SHP77 (cell line): Measurements from ENCODE around the gene CLIP2.
"Not testable (repeated sequence)": the region's sequence is repeated elsewhere in the genome, so short reads cannot be mapped to it uniquely, and the experiment has no call there.

Source experiments
- DNase-seq, 2 experiments: peaks; one replicate each; lab custom pipeline; 2025; lab: John Stamatoyannopoulos, UW

The CLIP2 gene

GRCh38 chr7:74332373-74333176 lies 43.4 kb downstream of the CLIP2 start:
- no peak for DNase-seq

- no peak for DNase-seq
These were observed 44.8 kb downstream of the CLIP2 start for GRCh38 chr7:74334030-74334429.

- DNase-seq, result no peak
These were observed 48.7 kb downstream of the CLIP2 start for GRCh38 chr7:74337926-74338325.

- DNase-seq, result no peak
These were observed 49.3 kb downstream of the CLIP2 start for GRCh38 chr7:74338366-74339108.

GRCh38 chr7:74339648-74340047 lies 50.4 kb downstream of the CLIP2 start:
- DNase-seq, result not testable (repeated sequence)

GRCh38 chr7:74343281-74344131 lies 54.3 kb downstream of the CLIP2 start:
- DNase-seq, result no peak

- DNase-seq, result no peak
These were observed 54.9 kb downstream of the CLIP2 start for GRCh38 chr7:74344132-74344496.

- DNase-seq, result no peak
These were observed 55.6 kb downstream of the CLIP2 start for GRCh38 chr7:74344786-74345185.

GRCh38 chr7:74345970-74346369 lies 56.8 kb downstream of the CLIP2 start:
- no peak for DNase-seq

GRCh38 chr7:74349621-74350020 lies 60.4 kb downstream of the CLIP2 start:
- DNase-seq, result no peak

GRCh38 chr7:74350751-74351150 lies 61.5 kb downstream of the CLIP2 start:
- DNase-seq, result no peak

- no peak for DNase-seq
These were observed 62.6 kb downstream of the CLIP2 start for GRCh38 chr7:74351836-74352235.

- not testable (repeated sequence) for DNase-seq
These were observed 63.4 kb downstream of the CLIP2 start for GRCh38 chr7:74352551-74353138.

- DNase-seq, result no peak
These were observed 64.8 kb downstream of the CLIP2 start for GRCh38 chr7:74354009-74354408.

- peak; percentile 32 to 43 for DNase-seq
These were observed 65.9 kb downstream of the CLIP2 start for GRCh38 chr7:74355091-74355490.

- no peak for DNase-seq
These were observed 67.5 kb downstream of the CLIP2 start for GRCh38 chr7:74356589-74357315.

- no peak for DNase-seq
These were observed 70.8 kb downstream of the CLIP2 start for GRCh38 chr7:74360008-74360407.

GRCh38 chr7:74362266-74362665 lies 73.1 kb downstream of the CLIP2 start:
- DNase-seq, result no peak

- peak in 1 of 2 experiments; percentile 9 for DNase-seq
These were observed 74.9 kb downstream of the CLIP2 start for GRCh38 chr7:74364061-74364460.

- DNase-seq, result peak; percentile 82 to 91
These were observed 76.3 kb downstream of the CLIP2 start for GRCh38 chr7:74365322-74366022.
